Nephron progenitor cell (in vitro differentiated cells): ENCODE results near the gene PDLIM3.

Experiments used
- DNase-seq: peaks from one replicate; pipeline ENCODE4 v3.0.0; 2021
- H3K27ac Mint-ChIP-seq: 2 replicates; pipeline ENCODE4 v1.8.0; 2021; ENCODE audit warnings: mild to moderate bottlenecking, moderate library complexity, mixed read lengths
- H3K27me3 Mint-ChIP-seq: 2 replicates; pipeline ENCODE4 v1.8.0; 2021; ENCODE audit warnings: mild to moderate bottlenecking, low read depth, mixed read lengths; ENCODE audit not compliant: poor library complexity
- H3K36me3 Mint-ChIP-seq: 2 replicates; pipeline ENCODE4 v1.8.0; 2021; ENCODE audit warnings: low read depth, mixed read lengths
- H3K4me1 Mint-ChIP-seq: 2 replicates; pipeline ENCODE4 v1.8.0; 2021; ENCODE audit warnings: mixed read lengths
- H3K4me3 Mint-ChIP-seq: 2 replicates; pipeline ENCODE4 v1.8.0; 2021; ENCODE audit warnings: mild to moderate bottlenecking, moderate library complexity, mixed read lengths
- H3K9me3 Mint-ChIP-seq: 2 replicates; pipeline ENCODE4 v1.8.0; 2021; ENCODE audit warnings: mild to moderate bottlenecking, moderate library complexity, mixed read lengths
- TF ChIP-seq, protein P1 (sequence below): fragments of 200-600 bp; sonication (generic); IDR thresholded peaks from 2 replicates; pipeline ENCODE4 v1.5.0; 2021; ENCODE audit warnings: antibody characterized with exemption

PDLIM3 gene

DNA sequence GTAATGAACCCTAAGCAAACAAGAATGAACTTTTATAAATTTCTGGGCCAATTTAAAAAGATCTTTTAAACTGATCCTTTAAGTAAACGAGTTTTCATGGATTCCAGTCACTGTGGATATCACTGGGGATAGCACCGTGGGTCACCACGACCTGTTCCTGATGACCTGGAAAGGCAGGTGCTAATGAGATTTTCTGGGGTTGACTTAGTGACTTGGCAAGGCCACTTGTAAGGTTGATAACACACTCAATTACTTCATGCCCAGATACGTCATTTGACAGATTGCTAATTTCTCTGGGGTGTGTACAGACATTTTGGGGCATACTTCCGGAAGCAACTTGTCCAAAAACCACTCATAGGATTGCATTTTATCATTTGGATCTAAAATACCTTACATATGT lies 24.5 kb downstream of the PDLIM3 start:
- no peaks in the 10 kb centered on the region for H3K9me3 Mint-ChIP-seq
- H3K4me3 Mint-ChIP-seq = no peak overlapping the region
- H3K27ac Mint-ChIP-seq = no peak overlapping the region
- DNase-seq = no peak
- H3K27me3 Mint-ChIP-seq = peaks cover 6% of the 10 kb centered on the region
- H3K4me1 Mint-ChIP-seq = peaks cover 20% of the 10 kb centered on the region
- TF ChIP-seq, protein P1, sequence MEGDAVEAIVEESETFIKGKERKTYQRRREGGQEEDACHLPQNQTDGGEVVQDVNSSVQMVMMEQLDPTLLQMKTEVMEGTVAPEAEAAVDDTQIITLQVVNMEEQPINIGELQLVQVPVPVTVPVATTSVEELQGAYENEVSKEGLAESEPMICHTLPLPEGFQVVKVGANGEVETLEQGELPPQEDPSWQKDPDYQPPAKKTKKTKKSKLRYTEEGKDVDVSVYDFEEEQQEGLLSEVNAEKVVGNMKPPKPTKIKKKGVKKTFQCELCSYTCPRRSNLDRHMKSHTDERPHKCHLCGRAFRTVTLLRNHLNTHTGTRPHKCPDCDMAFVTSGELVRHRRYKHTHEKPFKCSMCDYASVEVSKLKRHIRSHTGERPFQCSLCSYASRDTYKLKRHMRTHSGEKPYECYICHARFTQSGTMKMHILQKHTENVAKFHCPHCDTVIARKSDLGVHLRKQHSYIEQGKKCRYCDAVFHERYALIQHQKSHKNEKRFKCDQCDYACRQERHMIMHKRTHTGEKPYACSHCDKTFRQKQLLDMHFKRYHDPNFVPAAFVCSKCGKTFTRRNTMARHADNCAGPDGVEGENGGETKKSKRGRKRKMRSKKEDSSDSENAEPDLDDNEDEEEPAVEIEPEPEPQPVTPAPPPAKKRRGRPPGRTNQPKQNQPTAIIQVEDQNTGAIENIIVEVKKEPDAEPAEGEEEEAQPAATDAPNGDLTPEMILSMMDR = no peak
- H3K36me3 Mint-ChIP-seq = no peaks in the 10 kb centered on the region

DNA sequence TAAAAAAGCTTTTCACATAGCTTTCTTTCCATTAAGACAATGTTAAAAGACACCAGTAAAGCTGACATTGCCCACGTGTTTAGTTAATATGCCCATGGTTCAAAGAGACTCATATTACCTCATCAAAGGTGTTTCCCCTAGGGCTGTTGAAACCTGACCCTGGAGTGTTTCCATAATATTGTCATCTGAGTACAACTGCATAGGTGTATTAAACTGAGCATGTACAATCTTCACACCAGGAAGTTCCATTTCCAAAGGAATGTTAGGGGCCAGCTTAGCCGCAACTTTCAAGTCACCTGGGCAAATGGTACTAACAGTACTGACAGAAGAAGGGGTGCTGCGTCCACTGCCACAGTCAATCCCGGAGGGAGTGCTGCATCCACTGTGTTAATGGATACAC lies 27.1 kb downstream of the PDLIM3 start:
- Mint-ChIP-seq H3K4me1 (peaks cover 24% of the 10 kb centered on the region), H3K4me3 (no peak overlapping the region), H3K27ac (no peak overlapping the region), H3K9me3 (no peaks in the 10 kb centered on the region), H3K36me3 (no peaks in the 10 kb centered on the region), H3K27me3 (peaks cover 6% of the 10 kb centered on the region)
- DNase-seq = no peak
- TF ChIP-seq, protein P1 = no peak

DNA sequence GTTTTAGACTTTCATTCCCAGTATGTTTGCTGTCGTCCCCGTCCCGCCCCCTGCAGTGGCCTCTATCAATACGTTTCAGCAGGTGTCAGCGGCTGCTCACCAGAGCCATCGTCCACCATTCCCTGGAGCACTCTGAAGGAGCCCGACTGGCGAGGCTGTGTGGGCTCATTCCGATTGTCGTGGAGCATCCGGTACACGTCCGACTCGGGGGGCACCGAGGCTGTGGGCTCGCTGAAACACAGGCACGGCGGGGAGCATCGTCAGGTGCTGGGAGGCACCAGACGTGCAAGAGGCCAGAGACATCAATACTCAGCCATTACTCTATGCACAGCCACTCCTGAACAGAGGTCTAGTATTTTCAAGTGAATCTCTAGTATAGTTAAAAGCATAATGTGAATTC lies 28.9 kb downstream of the PDLIM3 start:
- no peak overlapping the region for H3K4me3 Mint-ChIP-seq
- TF ChIP-seq, protein P1 = no peak
- no peaks in the 10 kb centered on the region for H3K36me3 Mint-ChIP-seq
- DNase-seq = no peak
- H3K4me1 Mint-ChIP-seq = peaks cover 24% of the 10 kb centered on the region
- peak overlapping the region; percentile 14 for H3K27ac Mint-ChIP-seq
- H3K9me3 Mint-ChIP-seq = peaks cover 4% of the 10 kb centered on the region
- peaks cover 10% of the 10 kb centered on the region for H3K27me3 Mint-ChIP-seq

DNA sequence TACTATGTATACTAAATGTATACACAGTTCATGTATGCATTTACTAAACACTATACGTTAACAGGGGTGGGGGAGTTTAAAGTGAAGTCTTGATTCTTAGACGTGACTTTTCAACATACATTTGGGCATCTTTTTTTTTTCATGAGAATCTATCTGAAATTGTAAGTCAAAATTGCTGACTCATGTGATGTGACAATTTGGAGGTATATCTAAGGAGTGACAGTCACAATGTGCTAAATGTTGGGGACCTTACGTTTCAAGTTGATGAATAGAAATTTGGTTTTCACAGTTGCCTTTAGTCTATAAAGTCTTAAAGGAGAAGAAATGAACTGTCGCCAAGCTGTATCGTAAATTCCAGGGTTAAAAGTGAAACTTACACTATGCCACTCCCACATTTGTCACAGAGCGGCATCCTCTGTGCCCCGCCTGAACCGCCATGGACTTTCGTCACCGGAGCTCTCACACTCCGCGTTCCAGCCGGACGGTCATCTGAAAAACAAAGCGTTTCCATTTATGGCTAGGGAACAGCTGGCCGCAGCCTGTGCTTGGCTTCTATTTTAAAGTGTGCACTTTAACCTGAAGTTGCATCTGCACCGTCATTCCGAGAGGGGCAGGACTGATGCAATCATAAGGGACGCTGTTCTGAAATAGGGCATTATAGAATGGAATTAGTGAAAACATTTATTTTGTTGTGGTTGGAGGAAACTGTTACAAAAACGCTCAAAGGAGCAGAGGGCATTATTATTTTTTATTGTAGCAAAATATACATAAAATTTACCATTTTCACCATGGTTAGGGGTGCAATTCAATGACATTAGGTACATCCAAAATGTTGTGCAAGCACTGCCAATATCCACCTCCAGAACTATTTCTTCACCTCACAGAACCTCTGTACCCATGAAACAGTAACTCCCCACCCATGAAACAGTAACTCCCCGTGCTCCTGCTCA lies 30.9 kb downstream of the PDLIM3 start:
- H3K36me3 Mint-ChIP-seq = peaks cover 9% of the 10 kb centered on the region
- DNase-seq = peak; percentile 29
- peaks cover 10% of the 10 kb centered on the region for H3K27me3 Mint-ChIP-seq
- H3K4me3 Mint-ChIP-seq = peak overlapping the region; percentile 6
- peaks cover 24% of the 10 kb centered on the region for H3K4me1 Mint-ChIP-seq
- no peak overlapping the region for H3K27ac Mint-ChIP-seq
- H3K9me3 Mint-ChIP-seq = peaks cover 20% of the 10 kb centered on the region
- TF ChIP-seq, protein P1 = no peak

DNA sequence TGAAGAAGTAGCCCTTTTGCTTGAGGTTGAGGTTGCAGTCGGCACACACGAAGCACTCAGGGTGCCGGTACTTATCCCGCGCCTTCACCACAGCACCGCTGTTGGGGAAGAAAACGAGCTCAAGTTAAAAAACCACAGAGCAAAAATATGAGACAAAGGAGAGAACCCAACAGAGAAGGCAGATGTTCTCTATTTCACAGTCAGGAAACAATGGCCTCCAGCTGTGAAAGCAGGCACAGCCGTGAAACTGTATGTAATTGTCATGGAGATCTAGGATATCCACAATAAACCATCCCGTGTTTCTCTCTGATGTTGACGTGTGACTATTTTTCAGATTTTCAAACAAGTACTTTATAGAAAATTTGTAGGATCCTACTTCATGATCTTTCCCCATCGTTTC lies 32.9 kb downstream of the PDLIM3 start:
- Mint-ChIP-seq H3K27me3 (peaks cover 7% of the 10 kb centered on the region), H3K27ac (no peak overlapping the region), H3K9me3 (peaks cover 20% of the 10 kb centered on the region), H3K36me3 (peaks cover 9% of the 10 kb centered on the region), H3K4me3 (no peak overlapping the region), H3K4me1 (peaks cover 15% of the 10 kb centered on the region)
- no peak for DNase-seq
- TF ChIP-seq, protein P1 = no peak

DNA sequence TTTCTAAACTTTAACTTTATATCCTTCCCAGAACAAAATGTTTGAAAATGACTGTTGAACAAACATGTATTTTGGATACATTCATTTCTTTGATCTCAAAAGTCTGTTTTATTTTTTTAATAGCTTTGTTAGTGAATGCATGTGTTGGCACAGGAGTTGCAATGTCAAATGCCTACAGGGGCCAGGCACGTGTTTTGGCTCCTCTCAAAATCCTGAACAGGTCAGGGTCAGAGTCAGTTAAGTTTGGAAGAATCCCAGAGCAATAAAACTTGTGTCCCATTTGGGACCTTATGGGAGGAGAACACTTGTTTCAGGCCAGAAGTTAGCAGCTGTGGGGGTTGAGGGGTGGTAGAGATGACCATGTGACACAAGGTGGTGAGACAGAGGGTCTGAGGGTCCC lies 34.7 kb downstream of the PDLIM3 start:
- Mint-ChIP-seq H3K27ac (no peak overlapping the region), H3K9me3 (peaks cover 20% of the 10 kb centered on the region), H3K4me3 (no peak overlapping the region), H3K27me3 (peaks cover 5% of the 10 kb centered on the region), H3K36me3 (peaks cover 9% of the 10 kb centered on the region), H3K4me1 (peaks cover 15% of the 10 kb centered on the region)
- TF ChIP-seq, protein P1 = no peak
- no peak for DNase-seq
